A549 (cell line): ENCODE measurements around the gene SLC35B2. TPM values are rescaled to one million over a fixed set of nuclear protein-coding genes. Genes with fewer than 3 reads are reported as not detected.

Experiments
- ATAC-seq, 2 experiments: fragments of 200-7000 bp in 1 of 2; fragments of >200 bp in 1 of 2; cut with Nextera tagmentation in 1 of 2; cut with Tn5 transposase in 1 of 2; 3 replicates each; pipeline versions ENCODE4 v1.8.0 to v1.9.1; 2018 to 2020; ENCODE audit warnings: mild to moderate bottlenecking in 1 of 2, moderate library complexity in 1 of 2
- CTCF ChIA-PET: fragments of 300-600 bp; sonication (Branson Sonifier 250); formaldehyde crosslinking; extraction: SDS; loops from one replicate; lab custom pipeline; 2021; ENCODE audit warnings: antibody characterized with exemption, inconsistent platforms; lab: Yijun Ruan, JAX
- POLR2A ChIA-PET: fragments of 350-600 bp; formaldehyde crosslinking; extraction: SDS; loops from one replicate; lab custom pipeline; 2021; ENCODE audit warnings: antibody characterized with exemption, inconsistent platforms; lab: Yijun Ruan, JAX
- DNase-seq, 2 experiments: peaks; one replicate each; pipeline versions ENCODE4 v3.0.0 to v3.0.0-alpha.2; 2011 to 2016; ENCODE audit warnings: low read depth in 1 of 2, low spot score in 1 of 2
- FAIRE-seq: peaks from 2 replicates; lab custom pipeline; 2011; peaks lifted over from hg19 to GRCh38; lab: Jason Lieb, UNC
- H3K27ac ChIP-seq, 2 experiments: fragments of >200 bp; sonication (Bioruptor Twin); formaldehyde crosslinking; 3 replicates each; pipeline ENCODE4 v1.5.1; 2016 to 2017
- H3K4me1 ChIP-seq: fragments of >200 bp; sonication (Bioruptor Twin); formaldehyde crosslinking; 3 replicates; pipeline ENCODE4 v1.6.1; 2016
- H3K4me2 ChIP-seq: fragments of >200 bp; sonication (Bioruptor Twin); formaldehyde crosslinking; 3 replicates; pipeline ENCODE4 v1.6.1; 2016
- H3K4me3 ChIP-seq: fragments of >200 bp; sonication (Bioruptor Twin); formaldehyde crosslinking; 3 replicates; pipeline ENCODE4 v1.5.1; 2016
- H3K9me3 ChIP-seq: fragments of >200 bp; sonication (Bioruptor Twin); formaldehyde crosslinking; 3 replicates; pipeline ENCODE4 v1.6.1; 2016
- ATOH8 ChIP-seq: fragments of 250-450 bp; sonication (Bioruptor Pico); IDR thresholded peaks from 2 replicates; pipeline ENCODE4 v1.5.0; 2020; ENCODE audit warnings: low read depth, mild to moderate bottlenecking, moderate library complexity
- BCL3 ChIP-seq: fragments of >200 bp; sonication (Bioruptor Twin); formaldehyde crosslinking; IDR thresholded peaks from 3 replicates; pipeline ENCODE4 v1.6.1; 2016
- CBX8 ChIP-seq: fragments of 200-600 bp; sonication (generic); IDR thresholded peaks from 2 replicates; pipeline ENCODE4 v1.6.1; 2016
- CEBPB ChIP-seq, 2 experiments: fragments of >200 bp in 1 of 2; sonication (Bioruptor Twin) in 1 of 2; formaldehyde crosslinking in 1 of 2; IDR thresholded peaks; 2 replicates each; pipeline ENCODE4 v1.6.1; 2012 to 2016
- CTCF ChIP-seq: fragments of >200 bp; sonication (Bioruptor Twin); formaldehyde crosslinking; IDR thresholded peaks from 3 replicates; pipeline ENCODE4 v1.5.1; 2016
- FOSB ChIP-seq: fragments of 250-450 bp; sonication (Bioruptor Pico); IDR thresholded peaks from 2 replicates; pipeline ENCODE4 v1.5.0; 2020; ENCODE audit warnings: mild to moderate bottlenecking, moderate library complexity
- FOSL2 ChIP-seq, 2 experiments: fragments of 450-650 bp in 1 of 2; fragments of >200 bp in 1 of 2; sonication (Bioruptor Twin) in 1 of 2; formaldehyde crosslinking; IDR thresholded peaks; 2 replicates each; pipeline versions ENCODE4 v1.5.0 to v1.6.1; 2016 to 2020; ENCODE audit warnings: mild to moderate bottlenecking in 1 of 2, moderate library complexity in 1 of 2
- HES2 ChIP-seq: fragments of >200 bp; sonication (Bioruptor Twin); formaldehyde crosslinking; IDR thresholded peaks from 2 replicates; pipeline ENCODE4 v1.6.1; 2016
- HOXB13 ChIP-seq: fragments of 250-450 bp; sonication (Bioruptor Pico); IDR thresholded peaks from 2 replicates; pipeline ENCODE4 v1.5.0; 2020; ENCODE audit warnings: low read depth, mild to moderate bottlenecking, moderate library complexity
- HOXB5 ChIP-seq: fragments of 250-450 bp; sonication (Bioruptor Pico); IDR thresholded peaks from 2 replicates; pipeline ENCODE4 v1.5.0; 2020; ENCODE audit warnings: mild to moderate bottlenecking, moderate library complexity
- KDM1A ChIP-seq: fragments of 200-600 bp; sonication (generic); IDR thresholded peaks from 2 replicates; pipeline ENCODE4 v1.6.1; 2016; ENCODE audit warnings: low read depth, mild to moderate bottlenecking
- MAFK ChIP-seq: fragments of 450-650 bp; IDR thresholded peaks from 2 replicates; pipeline ENCODE4 v1.6.1; 2014; ENCODE audit not compliant: partially characterized antibody
- RAD21 ChIP-seq, 2 experiments: fragments of >200 bp in 1 of 2; sonication (Bioruptor Twin) in 1 of 2; formaldehyde crosslinking in 1 of 2; IDR thresholded peaks in 1 of 2; conservative IDR thresholded peaks in 1 of 2; 2 replicates in 1 of 2; 3 replicates in 1 of 2; pipeline ENCODE4 v1.6.1; 2012 to 2018; ENCODE audit warnings: inconsistent platforms in 1 of 2
- RARB ChIP-seq: fragments of 250-450 bp; sonication (Bioruptor Pico); IDR thresholded peaks from 2 replicates; pipeline ENCODE4 v1.8.0; 2021; ENCODE audit warnings: mild to moderate bottlenecking, moderate library complexity
- RNF2 ChIP-seq: fragments of 200-600 bp; sonication (generic); IDR thresholded peaks from 2 replicates; pipeline ENCODE4 v1.6.1; 2016; ENCODE audit warnings: low read depth, mild to moderate bottlenecking, antibody characterized with exemption, moderate library complexity, borderline replicate concordance
- SMC3 ChIP-seq: fragments of >200 bp; sonication (Bioruptor Twin); formaldehyde crosslinking; IDR thresholded peaks from 3 replicates; pipeline ENCODE4 v1.6.1; 2018; ENCODE audit warnings: inconsistent platforms
- USF2 ChIP-seq: fragments of 450-650 bp; IDR thresholded peaks from 2 replicates; pipeline ENCODE4 v1.6.1; 2014; ENCODE audit warnings: antibody characterized with exemption
- ZC3H11A ChIP-seq: fragments of 450-650 bp; IDR thresholded peaks from 2 replicates; pipeline ENCODE4 v1.6.1; 2014; ENCODE audit warnings: antibody characterized with exemption, mild to moderate bottlenecking
- WGBS: methylation state at CpG from one replicate; pipeline ENCODE4 v1.1.6; 2017; ENCODE audit errors: missing lambda C conversion rate; 5-methylcytosine and 5-hydroxymethylcytosine counted together
- polyA plus RNA-seq, 4 experiments: library from polyadenylated mRNA; depleted of rRNA in 3 of 4; stranded (reverse); fragments of >200 nt; fragmentation: RNase III in 1 of 4; extraction: RNeasy Plus Mini Kit Qiagen cat#74134 plus additional on column Dnase treatment in 1 of 4; gene quantifications; 2 replicates in 3 of 4; 3 replicates in 1 of 4; pipeline ENCODE4 v1.2.3, GENCODE V29; 2011 to 2017

Gene SLC35B2
- polyA plus RNA-seq, 2 of the 4 experiments (the other 2 are of a cell fraction): 44.5 to 45.6 TPM

GRCh38 chr6:44278315-44278714, 21.0 kb upstream of the SLC35B2 start:
- Histone ChIP-seq H3K4me3 (no peak overlapping the region), H3K4me1 (no peaks in the 10 kb centered on the region), H3K4me2 (no peak overlapping the region), H3K27ac (no peak overlapping the region), H3K9me3 (no peaks in the 10 kb centered on the region)
- WGBS: 27% methylated on average over 3 of the region's 3 CpGs
- DNase-seq (no peak), ATAC-seq (no peak), FAIRE-seq (no peak)
- no peak for TF ChIP-seq CBX8
- ChIA-PET POLR2A (no interaction called here), CTCF (interaction anchor here (1.1 to 5.0 kb wide), 5 partner anchors 10 to 59 kb away, joined by 3 to 29 read pairs (median 5); no protein-coding TSS in a partner anchor)

- FAIRE-seq (no peak), DNase-seq (no peak), ATAC-seq (no peak)
- POLR2A ChIA-PET: no interaction called here
- no peaks in the 10 kb centered on the region for H3K4me1 ChIP-seq
- H3K27ac ChIP-seq: no peak overlapping the region
- CTCF ChIA-PET: interaction anchor here (0.6 to 5.0 kb wide), 6 partner anchors 10 to 60 kb away, joined by 3 to 29 read pairs (median 4); no protein-coding TSS in a partner anchor
- WGBS: 56% methylated on average over 7 of the region's 7 CpGs
- TF ChIP-seq FOSL2 (IDR thresholded peaks at IDR 0.05) (no peak), FOSL2 (CRISPR knock-in tag; IDR thresholded peaks at IDR 0.05) (no peak)
- H3K9me3 ChIP-seq: no peaks in the 10 kb centered on the region
- H3K4me3 ChIP-seq: no peak overlapping the region
- no peak overlapping the region for H3K4me2 ChIP-seq
These were observed 20.4 kb upstream of the SLC35B2 start for GRCh38 chr6:44277763-44278162.

GRCh38 chr6:44276667-44277640, 19.6 kb upstream of the SLC35B2 start:
- FAIRE-seq: no peak
- DNase-seq: no peak
- no peak overlapping the region for H3K4me2 ChIP-seq
- H3K4me3 ChIP-seq: no peak overlapping the region
- no peak for ATAC-seq
- CTCF ChIA-PET: interaction anchor here (0.6 to 5.0 kb wide), 4 partner anchors 9 to 61 kb away, joined by 3 to 29 read pairs (median 7); no protein-coding TSS in a partner anchor
- WGBS: 75% methylated on average over 23 of the region's 23 CpGs
- no peak overlapping the region for H3K27ac ChIP-seq
- H3K4me1 ChIP-seq: no peaks in the 10 kb centered on the region
- TF ChIP-seq HES2: no peak
- TF ChIP-seq CTCF: no peak
- TF ChIP-seq RARB (CRISPR knock-in tag): no peak
- TF ChIP-seq SMC3: no peak
- TF ChIP-seq HOXB5 (CRISPR knock-in tag): no peak
- TF ChIP-seq CEBPB (IDR thresholded peaks at IDR 0.05): no peak
- TF ChIP-seq ZC3H11A: no peak
- no peak for TF ChIP-seq BCL3
- no peak for TF ChIP-seq FOSB (CRISPR knock-in tag)
- POLR2A ChIA-PET: no interaction called here
- no peaks in the 10 kb centered on the region for H3K9me3 ChIP-seq

GRCh38 chr6:44275749-44276648, 18.7 kb upstream of the SLC35B2 start:
- Histone ChIP-seq H3K4me2 (peak overlapping the region; percentile 19; the same call in 1 of the 3 replicates), H3K4me3 (no peak overlapping the region), H3K9me3 (no peaks in the 10 kb centered on the region), H3K4me1 (no peaks in the 10 kb centered on the region), H3K27ac (no peak overlapping the region)
- 95% methylated on average over 13 of the region's 109 CpGs for WGBS
- DNase-seq (no peak), ATAC-seq (no peak), FAIRE-seq (no peak)
- CTCF ChIA-PET: interaction anchor here (0.6 to 5.0 kb wide), 5 partner anchors 8 to 63 kb away, joined by 3 to 29 read pairs (median 3); no protein-coding TSS in a partner anchor
- POLR2A ChIA-PET: no interaction called here
- TF ChIP-seq HOXB13 (CRISPR knock-in tag) (no peak), RNF2 (no peak), FOSB (CRISPR knock-in tag) (no peak), KDM1A (no peak), ATOH8 (CRISPR knock-in tag) (no peak), MAFK (no peak), RAD21 (conservative IDR thresholded peaks at IDR 0.05 in 1 of 2, IDR thresholded peaks at IDR 0.05 in 1 of 2) (no peak), USF2 (no peak)
